Non-pigmented ciliary epithelial cell (primary cell): ENCODE measurements around the gene SLC36A4.
"Not testable (repeated sequence)": the region's sequence is repeated elsewhere in the genome, so short reads cannot be mapped to it uniquely, and the experiment has no call there.

Source experiments
- DNase-seq: peaks from one replicate; pipeline ENCODE4 v3.0.0-alpha.2; 2010; ENCODE audit warnings: low read depth

SLC36A4 gene

DNA sequence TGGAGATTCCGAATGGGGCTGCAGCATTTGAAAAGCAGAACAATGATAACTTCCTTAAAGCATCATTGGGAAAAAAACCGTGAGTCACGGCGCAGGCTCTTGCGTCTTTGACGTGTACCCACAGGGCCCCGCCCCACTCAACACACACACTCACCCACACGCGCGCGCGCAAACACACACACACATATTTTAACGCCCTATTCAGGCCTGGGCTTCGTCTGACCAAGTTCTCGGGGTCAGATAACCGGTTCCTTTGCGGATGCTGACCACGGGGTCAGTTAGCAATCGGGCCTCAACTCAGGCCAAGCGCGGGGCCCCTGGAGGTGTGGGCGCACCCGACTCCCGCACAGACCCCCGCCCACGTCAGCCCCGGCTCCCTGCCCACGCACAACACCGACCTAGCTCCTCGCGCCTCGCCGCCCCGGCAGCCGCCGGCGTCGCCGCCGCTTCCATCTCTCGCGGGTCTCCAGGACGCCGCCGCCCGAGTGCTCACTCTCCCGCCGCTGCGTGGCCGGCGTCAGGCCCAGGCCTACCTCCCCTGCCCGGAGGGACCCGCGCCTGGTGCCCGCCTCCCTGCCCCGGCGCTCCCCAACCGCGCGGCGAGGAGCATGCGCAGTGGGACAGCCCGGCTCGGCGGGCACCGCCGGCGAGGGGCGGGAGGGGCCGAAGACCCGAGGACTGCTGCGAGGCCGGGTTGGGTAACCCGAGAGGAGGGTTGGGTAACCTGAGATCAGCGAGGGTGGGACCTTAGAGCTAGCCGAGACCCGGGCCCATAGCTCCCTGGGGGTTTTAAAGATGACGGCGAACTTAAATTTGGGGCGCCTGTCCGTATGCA lies at the start of gene SLC36A4:
Gene SLC36A4, minus strand, starts transcription at position 612 of the 835 bp plus-strand sequence. Its CDS starts 159 bp downstream, at position 453.
- peak; percentile 82 for DNase-seq

DNA sequence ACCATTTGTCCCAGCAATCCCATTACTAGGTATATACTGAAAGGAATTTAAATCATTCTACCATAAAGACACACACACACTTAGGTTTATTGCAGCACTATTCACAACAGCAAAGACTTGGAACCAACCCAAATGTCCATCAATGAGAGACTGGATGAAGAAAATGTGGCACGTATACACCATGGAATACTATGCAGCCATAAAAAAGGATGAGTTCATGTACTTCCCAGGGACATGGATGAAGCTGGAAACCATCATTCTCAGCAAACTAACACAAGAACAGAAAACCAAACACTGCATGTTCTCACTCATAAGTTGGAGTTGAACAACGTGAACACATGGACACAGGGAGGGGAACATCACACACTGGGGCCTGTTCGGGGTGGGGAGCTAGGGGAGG lies 49.0 kb upstream of the SLC36A4 start:
- not testable (repeated sequence) for DNase-seq

- no peak for DNase-seq
These were observed 46.2 kb upstream of the SLC36A4 start for GRCh38 chr11:93244018-93244417.

- no peak for DNase-seq
These were observed 42.2 kb upstream of the SLC36A4 start for GRCh38 chr11:93239966-93240365.

- no peak for DNase-seq
These were observed 41.2 kb upstream of the SLC36A4 start for GRCh38 chr11:93238956-93239355.

DNA sequence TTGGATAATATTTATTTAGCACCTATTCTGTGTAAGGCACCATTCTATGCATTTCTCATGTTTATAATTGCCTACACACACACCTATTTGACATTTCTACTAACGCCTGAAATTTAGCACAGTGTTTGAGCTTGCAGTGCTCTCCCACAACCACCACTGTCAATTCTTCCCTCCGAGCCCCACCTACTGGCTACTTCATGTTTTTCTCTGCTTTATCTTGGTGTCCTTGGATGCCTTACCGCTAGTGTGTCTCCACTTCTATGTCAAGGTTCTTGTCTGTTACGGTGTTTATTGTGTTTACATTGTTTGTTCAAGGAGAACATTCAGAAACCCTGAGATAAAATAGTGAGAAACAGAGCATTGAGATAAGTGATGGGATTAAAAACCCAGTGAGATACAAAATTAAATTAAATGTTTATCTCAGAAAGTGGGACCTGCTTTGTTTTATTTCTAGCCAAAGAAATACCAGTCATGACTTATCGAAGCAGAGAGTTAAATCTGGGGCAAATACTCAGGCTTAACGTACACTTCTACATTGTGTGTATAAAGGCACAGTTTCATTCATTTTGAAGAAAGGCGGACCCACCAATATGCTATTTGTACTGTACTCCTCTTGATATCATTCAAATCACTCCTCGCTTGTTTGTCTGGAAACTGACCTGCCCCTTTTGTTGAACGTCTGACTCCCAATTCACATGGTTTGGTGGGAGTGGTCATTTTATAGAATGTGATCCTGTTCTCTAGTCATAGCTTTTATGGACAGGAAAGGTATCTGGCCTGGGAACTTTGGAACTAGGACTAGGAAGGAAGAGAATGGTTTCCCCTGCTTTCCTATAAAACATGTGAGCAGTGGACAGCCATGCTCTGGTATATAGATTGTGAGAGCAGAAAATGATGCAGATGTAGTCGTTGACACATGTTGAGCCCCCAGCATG lies 39.2 kb upstream of the SLC36A4 start:
- DNase-seq: no peak

DNA sequence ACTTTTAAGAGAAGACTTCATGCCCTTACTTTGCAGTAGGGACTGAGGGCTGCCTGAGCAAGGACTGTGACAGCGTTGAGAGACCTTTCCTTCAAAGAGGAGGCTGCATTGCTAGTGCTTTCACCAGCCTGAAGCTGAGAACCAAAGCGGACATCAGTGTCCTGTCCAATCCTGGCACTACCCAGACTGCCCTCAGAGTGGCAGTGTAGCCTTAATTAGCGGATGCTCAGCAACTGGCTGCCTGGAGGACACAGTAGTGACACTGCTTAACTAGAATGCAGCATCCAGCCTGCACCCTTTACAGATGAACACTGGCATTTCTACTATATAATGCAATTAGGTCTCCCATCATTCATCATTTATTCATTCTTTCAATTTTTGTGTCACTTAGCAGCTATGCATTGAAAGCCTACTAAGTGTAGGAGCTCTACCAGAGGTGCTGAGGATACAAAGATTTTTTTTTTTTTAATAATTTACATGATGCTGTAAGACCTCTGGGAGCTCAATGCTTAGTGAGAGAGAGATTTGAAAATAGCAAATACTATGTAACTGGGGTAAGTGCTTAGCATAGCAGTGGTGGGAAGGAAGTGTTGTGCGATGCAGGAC lies 36.9 kb upstream of the SLC36A4 start:
- DNase-seq: peak; percentile 37

GRCh38 chr11:93229876-93230275 lies 32.1 kb upstream of the SLC36A4 start:
- no peak for DNase-seq

DNA sequence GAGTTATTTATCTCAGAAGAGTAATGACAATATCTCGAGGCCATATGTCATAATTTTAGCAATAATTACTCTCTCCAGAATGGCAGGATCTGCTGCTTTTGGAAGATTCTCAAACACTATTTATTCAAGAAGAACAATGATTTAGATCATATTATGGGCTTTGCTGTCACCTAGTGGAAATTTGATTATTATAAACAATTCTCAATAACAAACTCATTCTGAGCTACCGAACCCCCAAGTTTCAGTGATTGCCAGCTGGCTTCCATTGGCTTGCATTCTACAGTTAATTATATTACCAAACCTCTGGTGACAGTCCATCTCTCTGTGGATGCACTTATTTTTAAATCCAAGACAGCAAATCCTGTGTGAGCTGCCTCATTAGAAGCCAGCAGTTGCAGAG lies 27.9 kb upstream of the SLC36A4 start:
- no peak for DNase-seq

DNA sequence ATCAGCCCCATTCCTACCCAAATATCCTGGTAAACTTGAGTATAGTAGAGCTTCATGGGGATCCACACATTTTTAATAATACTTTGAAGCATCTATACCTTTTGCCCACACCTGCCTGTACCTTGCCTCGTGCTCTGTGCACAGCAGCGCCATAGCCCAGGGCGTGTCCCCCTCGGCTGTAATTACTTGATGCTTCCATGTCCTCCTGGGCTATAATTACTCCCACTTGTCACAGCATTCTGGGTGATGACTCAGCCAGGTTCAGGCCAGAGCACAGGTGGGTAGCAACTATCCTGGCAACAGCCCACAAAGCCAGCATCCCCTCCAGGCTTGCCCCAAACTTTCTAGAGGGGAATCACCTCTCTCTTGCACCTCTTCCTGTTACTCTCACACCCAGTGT lies 23.7 kb upstream of the SLC36A4 start:
- no peak for DNase-seq

DNA sequence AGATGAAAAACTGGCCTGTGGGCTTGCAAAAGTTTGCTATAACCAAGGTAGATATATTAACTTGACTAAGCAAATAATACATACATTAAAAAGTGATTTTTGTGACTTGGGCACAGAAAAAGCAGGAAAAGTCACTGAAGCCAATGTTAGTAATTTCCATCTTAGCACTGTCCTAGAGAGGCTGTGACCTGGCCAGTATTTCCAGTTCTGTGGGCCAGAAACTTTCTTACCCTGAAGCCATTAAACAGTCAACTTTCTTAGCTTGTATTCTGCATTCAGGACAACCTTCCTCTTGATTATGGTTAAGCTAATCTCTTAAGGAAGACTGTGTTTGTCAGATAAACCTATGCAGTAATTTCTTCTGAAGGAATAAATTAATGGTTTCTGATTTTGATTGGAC lies 22.3 kb upstream of the SLC36A4 start:
- no peak for DNase-seq

DNA sequence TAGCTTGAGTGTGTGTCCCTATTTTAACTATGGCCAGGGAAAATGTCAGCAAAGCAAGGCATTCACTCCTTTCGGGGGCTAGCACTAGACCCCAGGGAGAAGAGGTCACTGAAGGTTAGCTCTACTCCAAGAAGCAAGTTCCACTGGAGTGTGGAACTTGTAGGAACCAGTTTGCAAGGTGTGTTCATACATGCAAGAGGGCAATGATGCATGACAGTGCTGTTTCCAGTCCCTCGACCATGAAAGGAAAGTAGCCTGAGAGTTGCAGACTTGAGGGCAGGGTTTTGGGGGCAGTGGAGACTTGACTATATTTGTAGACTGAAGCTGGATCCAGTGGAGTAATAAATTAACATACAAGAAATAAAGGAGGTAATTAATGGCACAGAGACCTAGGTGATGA lies 21.6 kb upstream of the SLC36A4 start:
- DNase-seq: no peak

GRCh38 chr11:93216511-93217101 lies 18.8 kb upstream of the SLC36A4 start:
- no peak for DNase-seq

DNA sequence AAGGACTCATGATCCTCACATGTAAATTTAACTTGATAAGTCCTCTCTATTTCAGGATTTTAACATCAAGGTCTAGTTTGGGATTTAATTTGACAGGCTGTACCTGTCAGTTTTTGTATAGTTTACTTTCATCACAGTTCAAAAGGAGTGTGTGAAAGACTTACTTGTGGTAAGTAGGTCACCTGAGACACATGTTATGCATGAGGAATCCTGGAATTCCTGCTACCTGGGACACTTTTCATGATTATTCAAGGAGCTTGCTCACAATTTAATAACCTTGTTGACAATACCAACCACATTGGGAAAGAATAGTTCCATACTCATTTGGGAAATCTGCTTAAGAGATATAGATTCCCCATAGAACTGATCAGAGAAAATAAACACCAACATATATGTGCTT lies 15.8 kb upstream of the SLC36A4 start:
- DNase-seq: no peak

- no peak for DNase-seq
These were observed 14.3 kb upstream of the SLC36A4 start for GRCh38 chr11:93212094-93212493.

- no peak for DNase-seq
These were observed 11.7 kb upstream of the SLC36A4 start for GRCh38 chr11:93209466-93209865.

DNA sequence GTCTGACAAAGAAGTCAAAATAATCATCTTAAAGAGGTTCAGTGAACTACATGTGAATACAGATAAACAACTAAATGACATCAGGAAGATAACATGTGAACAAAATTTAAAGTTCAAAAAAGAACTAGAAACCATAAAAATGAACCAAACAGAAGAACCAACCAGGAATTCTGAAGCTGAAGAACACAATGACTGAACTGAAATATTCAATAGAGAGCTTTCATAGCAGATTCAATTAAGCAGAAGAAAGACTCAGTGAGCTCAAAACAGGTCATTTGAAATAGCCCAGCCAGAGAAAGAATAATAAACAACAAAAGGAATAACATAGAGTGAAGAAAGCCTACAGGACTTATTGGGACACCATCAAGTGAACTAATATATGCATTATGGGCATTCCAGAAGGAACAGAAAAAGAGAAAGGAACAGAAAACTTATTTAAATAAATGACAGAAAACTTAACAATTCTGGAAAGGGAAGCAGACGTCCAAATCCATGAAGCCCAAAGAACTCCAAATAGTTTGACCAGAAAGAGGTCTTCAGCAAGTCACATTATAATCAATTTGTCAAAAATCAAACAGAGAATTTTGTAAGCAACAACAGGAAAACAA lies 11.0 kb upstream of the SLC36A4 start:
- DNase-seq: no peak

GRCh38 chr11:93199616-93200015 lies 1.8 kb upstream of the SLC36A4 start:
- DNase-seq: no peak

DNA sequence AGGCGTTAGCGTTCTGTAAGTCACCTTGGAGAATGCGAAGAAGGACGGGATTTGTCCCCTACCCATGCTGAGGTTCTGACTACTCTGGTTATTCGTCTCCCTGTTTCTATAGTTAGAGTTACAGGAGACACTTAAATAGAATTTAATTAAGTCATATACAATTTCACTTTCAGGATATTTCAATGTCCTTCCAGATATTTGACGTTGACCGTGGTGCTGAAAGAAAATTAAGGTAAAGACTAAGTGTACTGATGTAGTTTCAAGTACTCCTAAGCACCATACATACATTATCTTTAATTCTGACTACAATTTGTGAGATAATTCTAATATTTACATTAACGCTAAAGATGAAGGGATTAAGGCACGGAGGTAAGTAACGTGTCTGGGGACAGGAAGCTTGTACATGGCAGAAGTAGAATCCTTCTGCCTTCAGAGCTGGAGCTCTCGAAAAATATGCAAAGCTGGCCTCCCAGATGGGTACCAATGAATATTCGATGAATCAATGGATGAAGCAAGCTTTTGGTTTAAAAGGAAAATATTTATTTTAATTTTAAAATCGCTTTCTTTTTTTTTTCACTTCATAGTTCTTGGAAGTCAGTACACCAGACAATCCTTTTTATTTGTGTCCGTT lies 539 bp upstream of the SLC36A4 start:
- no peak for DNase-seq

GRCh38 chr11:93196816-93197379 lies 893 bp downstream of the SLC36A4 start:
- DNase-seq: no peak
